GM10266 (cell line): Measurements from ENCODE around the gene KCNG1.

Experiments
- DNase-seq: peaks from one replicate; pipeline ENCODE4 v3.0.0; 2012; ENCODE audit errors: extremely low spot score
- CTCF ChIP-seq: IDR thresholded peaks from 2 replicates; pipeline ENCODE4 v1.5.1; 2012; ENCODE audit warnings: mild to moderate bottlenecking, low read depth; ENCODE audit not compliant: control insufficient read depth, insufficient read depth; ENCODE audit errors: missing control alignments

KCNG1 gene

DNA sequence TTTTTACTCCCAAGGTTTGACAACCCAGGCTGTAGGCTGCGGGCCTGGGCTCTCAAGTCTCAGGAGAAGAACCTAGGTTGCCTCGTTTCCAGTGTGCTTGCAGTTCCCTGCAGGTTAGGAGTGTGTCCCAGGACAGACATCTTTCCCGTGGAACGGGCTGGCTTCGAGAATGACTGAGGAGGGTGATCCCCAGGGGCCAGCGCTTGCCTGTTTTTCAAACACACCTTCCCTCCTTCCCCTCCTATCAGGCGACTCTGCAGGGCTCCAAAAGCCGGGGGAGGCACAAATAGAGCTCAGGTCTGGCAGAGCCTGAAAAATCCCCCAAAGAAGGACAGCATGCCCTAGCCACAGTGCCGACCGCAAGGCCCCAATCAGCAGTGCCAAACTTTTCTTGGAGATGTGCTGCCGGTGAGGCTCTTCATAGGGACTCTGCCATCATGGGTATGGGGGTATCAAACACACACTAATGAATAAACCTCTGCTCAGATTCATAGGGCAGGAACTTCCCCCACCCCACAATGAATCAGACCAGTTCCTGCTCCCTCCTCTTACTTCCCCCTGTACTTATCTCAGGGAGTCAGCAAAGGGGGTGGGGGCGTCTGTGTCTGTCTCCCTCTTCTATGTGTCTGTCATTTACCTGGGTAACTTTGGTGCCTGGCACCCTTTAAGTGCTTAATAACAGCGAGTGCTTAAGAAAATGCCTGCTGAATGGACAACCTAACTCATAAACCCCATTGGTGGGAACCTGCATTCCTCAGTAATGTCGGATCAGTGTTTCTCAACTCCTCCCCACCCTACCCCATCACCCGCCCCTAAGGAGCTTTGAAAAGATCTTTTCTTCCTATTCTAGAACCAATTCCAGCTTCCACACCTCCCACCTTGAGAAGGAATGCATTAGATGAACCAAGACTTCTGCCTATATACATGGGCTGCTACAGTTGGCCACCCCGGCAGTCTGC, 1.6 kb downstream of the KCNG1 start:
- TF ChIP-seq CTCF, result no peak
- no peak for DNase-seq

DNA sequence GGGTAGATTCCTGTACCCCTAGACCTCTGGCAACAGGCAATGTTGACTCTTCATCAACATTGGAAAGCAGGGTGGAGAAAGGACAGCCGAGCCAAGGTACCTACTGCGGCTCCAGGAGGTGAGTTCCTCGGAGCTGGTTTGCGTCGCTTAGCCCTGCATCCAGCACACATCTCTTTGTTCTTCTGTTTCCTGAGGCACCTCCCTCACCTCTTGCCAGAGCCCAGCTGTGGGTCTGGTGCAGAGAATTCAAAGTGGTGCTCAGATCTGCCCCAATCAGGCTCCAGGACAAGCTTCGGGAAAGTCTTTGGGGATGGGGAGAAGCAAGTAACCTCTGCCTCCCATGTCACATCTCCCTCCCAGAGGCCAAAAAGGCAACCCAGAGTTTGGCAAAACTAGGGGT, 2.2 kb downstream of the KCNG1 start:
- DNase-seq, result no peak
- TF ChIP-seq CTCF, result no peak

GRCh38 chr20:51019656-51020592, 3.0 kb downstream of the KCNG1 start:
- no peak for TF ChIP-seq CTCF
- no peak for DNase-seq

GRCh38 chr20:51017251-51017650, 5.7 kb downstream of the KCNG1 start:
- TF ChIP-seq CTCF, result no peak
- DNase-seq, result no peak

GRCh38 chr20:51016521-51016920, 6.4 kb downstream of the KCNG1 start:
- no peak for DNase-seq
- TF ChIP-seq CTCF, result no peak

DNA sequence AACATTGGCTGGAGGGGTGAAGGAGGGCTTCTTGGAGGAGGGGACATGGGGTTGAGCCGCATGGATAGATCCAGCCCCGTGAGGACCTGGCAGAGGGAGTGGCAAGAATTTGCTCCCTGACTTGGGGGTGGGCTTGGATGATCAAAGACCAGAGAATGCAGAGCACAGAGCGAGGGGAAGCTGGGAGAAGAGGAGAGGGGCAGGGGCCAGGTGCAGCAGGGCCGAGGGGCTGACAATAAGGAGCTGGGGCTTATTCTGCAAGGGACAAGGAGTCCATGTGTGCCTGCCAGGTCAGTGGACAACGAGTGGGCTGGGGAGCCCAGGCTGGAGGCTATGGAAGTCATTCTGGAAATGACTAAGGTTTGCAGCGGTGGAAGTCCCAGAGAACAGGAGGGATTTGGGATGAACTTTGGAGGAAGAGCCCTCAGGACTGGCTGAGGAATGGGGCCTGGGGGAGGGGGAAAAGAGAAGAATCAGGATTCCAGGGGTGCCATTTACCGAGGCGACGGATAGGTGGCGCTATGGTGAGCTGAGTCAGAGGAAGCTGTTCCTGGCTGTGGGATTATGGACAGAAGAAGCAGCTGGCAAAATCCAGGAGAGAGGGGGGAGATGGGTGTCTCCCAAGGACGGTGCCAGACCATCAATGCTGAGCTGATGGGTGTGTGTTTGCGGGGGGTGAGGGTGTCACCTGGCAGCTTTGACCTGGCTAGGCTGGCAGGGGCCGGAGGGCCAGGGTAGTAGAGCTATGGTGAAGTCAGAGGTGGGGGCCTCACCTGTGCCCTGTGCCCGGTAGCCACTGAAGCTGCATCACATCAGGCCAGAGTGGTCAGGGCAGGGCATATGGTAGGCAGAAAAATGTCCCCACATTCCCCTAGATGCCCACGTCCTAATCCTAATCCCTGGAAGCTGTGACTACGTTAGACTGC, 7.8 kb downstream of the KCNG1 start:
- DNase-seq, result peak; percentile 67
- TF ChIP-seq CTCF, result peak; percentile 54
